Calu3 (cell line): Measurements from ENCODE around the gene AWAT2. TPM values are rescaled to one million over a fixed set of nuclear protein-coding genes. Genes with fewer than 3 reads are reported as not detected.

Source experiments
- BruUV-seq: library from RNA; stranded (reverse); fragments of 400-500 nt; replicated peaks from 2 replicates; lab custom pipeline; 2021; lab: Mats Ljungman, UMichigan
- CTCF ChIA-PET: fragments of 300-600 bp; sonication (Branson Sonifier 250); formaldehyde crosslinking; loops from one replicate; lab custom pipeline; 2022; ENCODE audit warnings: antibody characterized with exemption; lab: Charles Lee
- DNase-seq: peaks from one replicate; pipeline ENCODE4 v3.0.0; 2022
- H3K27ac Mint-ChIP-seq: one replicate; pipeline ENCODE4 v1.8.0; 2022; ENCODE audit warnings: mixed read lengths; ENCODE audit not compliant: unreplicated experiment
- H3K27me3 Mint-ChIP-seq: one replicate; pipeline ENCODE4 v1.8.0; 2022; ENCODE audit warnings: mixed read lengths; ENCODE audit not compliant: unreplicated experiment
- H3K36me3 Mint-ChIP-seq: one replicate; pipeline ENCODE4 v1.8.0; 2022; ENCODE audit warnings: mild to moderate bottlenecking, moderate library complexity, mixed read lengths; ENCODE audit not compliant: insufficient read depth, unreplicated experiment
- H3K4me1 Mint-ChIP-seq: one replicate; pipeline ENCODE4 v1.8.0; 2022; ENCODE audit warnings: mild to moderate bottlenecking, low read depth, mixed read lengths; ENCODE audit not compliant: unreplicated experiment
- H3K4me3 Mint-ChIP-seq: one replicate; pipeline ENCODE4 v1.8.0; 2022; ENCODE audit warnings: mild to moderate bottlenecking, low read depth, moderate library complexity, mixed read lengths; ENCODE audit not compliant: unreplicated experiment
- H3K9me3 Mint-ChIP-seq: one replicate; pipeline ENCODE4 v1.8.0; 2022; ENCODE audit warnings: low read depth, mixed read lengths; ENCODE audit not compliant: unreplicated experiment
- CTCF ChIP-seq: fragments of 200-600 bp; IDR thresholded peaks from one replicate; pipeline ENCODE4 v1.8.0; 2022; ENCODE audit warnings: antibody characterized with exemption; ENCODE audit not compliant: unreplicated experiment
- intact Hi-C: fragments of 100-400 bp; cut with micrococcal nuclease; formaldehyde crosslinking; loops from one replicate; pipeline ENCODE4 v1.10.0; 2022; ENCODE audit not compliant: unreplicated experiment
- total RNA-seq: library from RNA; stranded (reverse); gene quantifications from 2 replicates; pipeline ENCODE4 v1.2.3, GENCODE V29; 2022

The AWAT2 gene
- total RNA-seq, 1 experiment from 2014 or later, result not detected

GRCh38 chrX:70030301-70030767, 19.4 kb downstream of the AWAT2 start:
- Mint-ChIP-seq H3K36me3 (no peaks in the 10 kb centered on the region), H3K4me1 (peaks cover 40% of the 10 kb centered on the region), H3K4me3 (no peak overlapping the region), H3K27ac (no peak overlapping the region), H3K9me3 (no peaks in the 10 kb centered on the region), H3K27me3 (no peaks in the 10 kb centered on the region)
- BruUV-seq, result no TSS peak
- intact Hi-C loops, result loop anchor here (1.0 to 5.0 kb wide), 2 partner anchors 67 to 492 kb away; no protein-coding TSS in a partner anchor
- CTCF ChIA-PET, result interaction anchor here (0.6 to 2.1 kb wide), 9 partner anchors 9 to 537 kb away, joined by 3 to 8 read pairs (median 4); no protein-coding TSS in a partner anchor
- peak; percentile 70 for TF ChIP-seq CTCF
- DNase-seq, result peak; percentile 73

GRCh38 chrX:70029863-70030262, 19.9 kb downstream of the AWAT2 start:
- intact Hi-C loops, result loop anchor here (1.0 to 5.0 kb wide), 2 partner anchors 67 to 492 kb away; no protein-coding TSS in a partner anchor
- no peak overlapping the region for H3K27ac Mint-ChIP-seq
- no peak overlapping the region for H3K4me3 Mint-ChIP-seq
- H3K4me1 Mint-ChIP-seq, result peaks cover 45% of the 10 kb centered on the region
- H3K27me3 Mint-ChIP-seq, result no peaks in the 10 kb centered on the region
- CTCF ChIA-PET, result interaction anchor here (0.6 to 2.1 kb wide), 9 partner anchors 8 to 537 kb away, joined by 3 to 8 read pairs (median 4); partner anchors contain the start of gene IGBP1
- H3K9me3 Mint-ChIP-seq, result no peaks in the 10 kb centered on the region
- no peaks in the 10 kb centered on the region for H3K36me3 Mint-ChIP-seq
- BruUV-seq, result no TSS peak
- TF ChIP-seq CTCF, result no peak
- no peak for DNase-seq

- Mint-ChIP-seq H3K36me3 (no peaks in the 10 kb centered on the region), H3K4me1 (peaks cover 48% of the 10 kb centered on the region), H3K27me3 (no peaks in the 10 kb centered on the region), H3K4me3 (no peak overlapping the region), H3K9me3 (no peaks in the 10 kb centered on the region), H3K27ac (peak overlapping the region; percentile 18)
- CTCF ChIA-PET, result interaction anchor here (0.7 kb wide), 1 partner anchor 602 kb away, joined by 5 read pairs; no protein-coding TSS in a partner anchor
- no TSS peak for BruUV-seq
- no peak for DNase-seq
- intact Hi-C loops, result no loop called here
- TF ChIP-seq CTCF, result no peak
These were observed 22.9 kb downstream of the AWAT2 start for GRCh38 chrX:70026851-70027200.

- intact Hi-C loops, result no loop called here
- Mint-ChIP-seq H3K27ac (peak overlapping the region; percentile 18), H3K27me3 (no peaks in the 10 kb centered on the region), H3K4me3 (no peak overlapping the region), H3K9me3 (no peaks in the 10 kb centered on the region), H3K4me1 (peaks cover 48% of the 10 kb centered on the region), H3K36me3 (no peaks in the 10 kb centered on the region)
- BruUV-seq, result no TSS peak
- DNase-seq, result no peak
- CTCF ChIA-PET, result interaction anchor here (0.7 to 1.2 kb wide), 2 partner anchors 488 to 602 kb away, joined by 3 to 5 read pairs; no protein-coding TSS in a partner anchor
- TF ChIP-seq CTCF, result no peak
These were observed 23.5 kb downstream of the AWAT2 start for GRCh38 chrX:70026112-70026850.
